ENCODE results near the gene DNAJB9.

DNA sequence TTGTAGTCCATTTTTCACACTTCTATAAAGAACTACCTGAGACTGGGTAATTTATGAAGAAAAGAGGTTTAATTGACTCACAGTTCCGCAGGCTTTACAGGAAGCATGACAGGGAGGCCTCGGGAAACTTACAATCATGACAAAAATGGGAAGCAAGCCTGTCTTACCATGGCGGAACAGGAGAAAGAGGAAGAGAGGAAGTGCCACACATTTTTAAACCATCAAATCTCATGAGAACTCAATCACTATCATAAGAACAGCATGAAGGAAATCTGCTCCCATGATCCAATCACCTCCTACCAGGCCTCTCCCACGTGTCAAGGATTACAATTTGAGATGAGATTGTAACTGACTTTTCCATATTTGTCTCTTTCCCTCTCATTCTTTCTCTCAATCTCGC lies 34.4 kb upstream of the DNAJB9 start:
- TF ChIP-seq, protein P1, sequence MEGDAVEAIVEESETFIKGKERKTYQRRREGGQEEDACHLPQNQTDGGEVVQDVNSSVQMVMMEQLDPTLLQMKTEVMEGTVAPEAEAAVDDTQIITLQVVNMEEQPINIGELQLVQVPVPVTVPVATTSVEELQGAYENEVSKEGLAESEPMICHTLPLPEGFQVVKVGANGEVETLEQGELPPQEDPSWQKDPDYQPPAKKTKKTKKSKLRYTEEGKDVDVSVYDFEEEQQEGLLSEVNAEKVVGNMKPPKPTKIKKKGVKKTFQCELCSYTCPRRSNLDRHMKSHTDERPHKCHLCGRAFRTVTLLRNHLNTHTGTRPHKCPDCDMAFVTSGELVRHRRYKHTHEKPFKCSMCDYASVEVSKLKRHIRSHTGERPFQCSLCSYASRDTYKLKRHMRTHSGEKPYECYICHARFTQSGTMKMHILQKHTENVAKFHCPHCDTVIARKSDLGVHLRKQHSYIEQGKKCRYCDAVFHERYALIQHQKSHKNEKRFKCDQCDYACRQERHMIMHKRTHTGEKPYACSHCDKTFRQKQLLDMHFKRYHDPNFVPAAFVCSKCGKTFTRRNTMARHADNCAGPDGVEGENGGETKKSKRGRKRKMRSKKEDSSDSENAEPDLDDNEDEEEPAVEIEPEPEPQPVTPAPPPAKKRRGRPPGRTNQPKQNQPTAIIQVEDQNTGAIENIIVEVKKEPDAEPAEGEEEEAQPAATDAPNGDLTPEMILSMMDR (tag by site-specific recombination; IDR thresholded peaks at IDR 0.05), result no peak
- no peak for TF ChIP-seq ZSCAN30 (tag by site-specific recombination; IDR thresholded peaks at IDR 0.05)
